Kidney glomerular epithelial cell (primary cell): ENCODE results near the gene NELFE.
A peak's percentile ranks its signal among the peaks of the same experiment; 100 is the strongest.
"Not testable (repeated sequence)": the region's sequence is repeated elsewhere in the genome, so short reads cannot be mapped to it uniquely, and the experiment has no call there.

Experiments used
- DNase-seq: peaks from one replicate; lab custom pipeline; 2025; lab: John Stamatoyannopoulos, UW

Gene NELFE, protein sequence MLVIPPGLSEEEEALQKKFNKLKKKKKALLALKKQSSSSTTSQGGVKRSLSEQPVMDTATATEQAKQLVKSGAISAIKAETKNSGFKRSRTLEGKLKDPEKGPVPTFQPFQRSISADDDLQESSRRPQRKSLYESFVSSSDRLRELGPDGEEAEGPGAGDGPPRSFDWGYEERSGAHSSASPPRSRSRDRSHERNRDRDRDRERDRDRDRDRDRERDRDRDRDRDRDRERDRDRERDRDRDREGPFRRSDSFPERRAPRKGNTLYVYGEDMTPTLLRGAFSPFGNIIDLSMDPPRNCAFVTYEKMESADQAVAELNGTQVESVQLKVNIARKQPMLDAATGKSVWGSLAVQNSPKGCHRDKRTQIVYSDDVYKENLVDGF

GRCh38 chr6:31958741-31959739, at the start of gene NELFE, which contains the start of gene SKIC2:
TSS of gene NELFE (minus strand) at chr6:31958971. CDS start at chr6:31958446, 525 bp downstream.
TSS of gene SKIC2 (plus strand) at chr6:31959175. CDS start at chr6:31959193, 18 bp downstream.
- DNase-seq = peak; percentile 95

- DNase-seq = not testable (repeated sequence)
Observed at GRCh38 chr6:32008037-32008436, 49.3 kb upstream of the NELFE start.

- not testable (repeated sequence) for DNase-seq
Observed at GRCh38 chr6:32007086-32007485, 48.3 kb upstream of the NELFE start.

- not testable (repeated sequence) for DNase-seq
Observed at GRCh38 chr6:32005991-32006529, 47.3 kb upstream of the NELFE start.

DNA sequence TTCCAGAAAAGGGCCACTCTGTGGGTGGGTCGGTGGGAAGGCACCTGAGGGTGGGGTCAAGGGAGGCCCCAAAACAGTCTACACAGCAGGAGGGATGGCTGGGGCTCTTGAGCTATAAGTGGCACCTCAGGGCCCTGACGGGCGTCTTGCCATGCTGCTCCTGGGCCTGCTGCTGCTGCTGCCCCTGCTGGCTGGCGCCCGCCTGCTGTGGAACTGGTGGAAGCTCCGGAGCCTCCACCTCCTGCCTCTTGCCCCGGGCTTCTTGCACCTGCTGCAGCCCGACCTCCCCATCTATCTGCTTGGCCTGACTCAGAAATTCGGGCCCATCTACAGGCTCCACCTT, 46.7 kb upstream of the NELFE start:
- DNase-seq = not testable (repeated sequence)

- DNase-seq = not testable (repeated sequence)
Observed at GRCh38 chr6:32004864-32005537, 46.2 kb upstream of the NELFE start.

DNA sequence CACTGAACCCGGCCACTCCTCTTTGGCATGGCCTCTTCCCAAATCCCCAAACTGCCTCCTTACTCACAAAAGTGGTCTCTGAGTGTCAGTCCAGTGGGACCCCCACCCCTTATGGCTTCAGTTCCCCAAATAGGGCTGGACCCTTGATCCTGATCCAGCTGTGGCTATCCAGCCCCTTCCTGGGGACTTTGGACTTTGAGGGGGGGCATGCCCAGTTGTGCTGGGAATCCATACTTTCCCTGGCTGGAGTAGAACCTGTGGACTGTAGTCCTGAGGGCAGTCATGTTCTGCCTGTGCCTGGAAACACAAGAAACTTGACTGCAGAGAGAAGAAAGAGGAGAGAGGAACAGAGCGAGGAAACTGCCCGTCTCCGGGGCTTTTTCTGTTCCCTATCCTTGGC, 45.6 kb upstream of the NELFE start:
- DNase-seq = not testable (repeated sequence)

- not testable (repeated sequence) for DNase-seq
Observed at GRCh38 chr6:32003301-32003700, 44.5 kb upstream of the NELFE start.

DNA sequence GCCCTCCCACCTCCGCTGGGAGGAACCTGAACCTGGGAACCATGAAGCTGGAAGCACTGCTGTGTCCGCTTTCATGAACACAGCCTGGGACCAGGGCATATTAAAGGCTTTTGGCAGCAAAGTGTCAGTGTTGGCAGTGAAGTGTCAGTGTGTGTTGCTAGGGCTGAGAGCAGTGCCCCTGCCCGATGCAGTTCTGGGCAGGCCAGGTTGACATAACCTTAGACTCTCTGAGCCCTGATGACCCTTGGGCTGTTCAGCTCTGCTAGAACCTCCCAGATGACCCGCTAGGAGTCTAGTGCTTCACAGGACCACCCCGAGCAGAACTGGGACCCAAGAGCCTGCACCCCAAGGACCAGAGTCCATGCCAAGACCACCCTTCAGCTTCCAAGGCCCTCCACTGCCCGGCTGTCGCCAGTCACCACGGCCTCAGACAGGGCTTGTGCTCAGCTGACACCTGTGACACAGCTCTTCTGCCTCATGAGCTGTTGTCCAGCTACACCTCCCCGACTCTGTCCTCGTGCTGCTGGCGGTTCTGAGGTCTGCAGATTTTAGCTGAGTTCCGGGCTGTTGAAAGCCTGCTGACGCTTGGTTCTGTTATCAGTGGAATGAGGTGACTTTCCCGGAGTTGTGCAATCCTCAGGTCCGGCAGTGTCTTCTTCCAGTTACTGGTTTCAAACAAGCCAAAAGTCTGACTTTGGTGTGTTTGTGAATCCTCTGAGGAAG, 43.9 kb upstream of the NELFE start:
- DNase-seq = not testable (repeated sequence)

- DNase-seq = not testable (repeated sequence)
Observed at GRCh38 chr6:31996385-31996784, 37.6 kb upstream of the NELFE start.

GRCh38 chr6:31994421-31994820, 35.6 kb upstream of the NELFE start:
- not testable (repeated sequence) for DNase-seq

GRCh38 chr6:31989363-31989762, 30.6 kb upstream of the NELFE start:
- not testable (repeated sequence) for DNase-seq

DNA sequence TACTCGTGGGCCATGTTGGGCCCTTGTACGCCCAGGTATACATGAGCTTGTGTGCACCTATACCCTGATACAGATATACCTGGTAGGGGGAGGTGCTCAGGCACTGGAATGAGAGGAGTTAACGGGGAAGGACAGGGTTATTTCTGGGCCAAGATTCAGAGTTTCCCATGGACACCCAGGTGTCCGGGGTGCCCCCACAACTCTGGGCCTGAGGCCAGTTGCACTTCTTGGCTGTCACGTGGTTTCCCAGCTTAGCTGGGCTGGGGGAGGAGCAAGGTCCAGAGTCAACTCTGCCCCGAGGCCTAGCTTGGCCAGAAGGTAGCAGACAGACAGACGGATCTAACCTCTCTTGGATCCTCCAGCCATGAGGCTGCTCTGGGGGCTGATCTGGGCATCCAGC, 23.0 kb upstream of the NELFE start, which contains the start of gene C4A:
TSS of gene C4A (plus strand) at position 314 of the 400 bp plus-strand sequence. CDS start at position 365, 51 bp downstream.
- DNase-seq = not testable (repeated sequence)

GRCh38 chr6:31980998-31981397, 22.2 kb upstream of the NELFE start:
- not testable (repeated sequence) for DNase-seq

GRCh38 chr6:31980195-31980876, 21.6 kb upstream of the NELFE start:
- not testable (repeated sequence) for DNase-seq

GRCh38 chr6:31979238-31979898, 20.6 kb upstream of the NELFE start:
- no peak for DNase-seq

DNA sequence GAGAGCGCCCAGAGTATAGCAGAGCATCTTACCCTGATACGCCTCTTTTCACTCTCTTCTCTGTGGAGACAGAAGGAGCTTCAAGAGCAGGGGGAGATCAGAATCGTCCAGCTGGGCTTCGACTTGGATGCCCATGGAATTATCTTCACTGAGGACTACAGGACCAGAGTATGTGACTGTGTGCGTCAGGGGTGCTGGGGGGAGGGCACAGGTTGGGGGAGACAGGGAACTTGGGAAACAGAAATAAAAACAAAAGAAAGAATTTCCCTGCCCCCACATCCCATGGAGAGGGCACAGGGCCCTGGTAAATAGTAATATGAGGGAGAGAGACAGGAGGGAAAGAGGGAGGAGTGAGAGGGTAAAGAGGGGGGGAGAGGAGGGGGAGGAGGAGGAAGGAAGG, 20.1 kb upstream of the NELFE start:
- DNase-seq = no peak

DNA sequence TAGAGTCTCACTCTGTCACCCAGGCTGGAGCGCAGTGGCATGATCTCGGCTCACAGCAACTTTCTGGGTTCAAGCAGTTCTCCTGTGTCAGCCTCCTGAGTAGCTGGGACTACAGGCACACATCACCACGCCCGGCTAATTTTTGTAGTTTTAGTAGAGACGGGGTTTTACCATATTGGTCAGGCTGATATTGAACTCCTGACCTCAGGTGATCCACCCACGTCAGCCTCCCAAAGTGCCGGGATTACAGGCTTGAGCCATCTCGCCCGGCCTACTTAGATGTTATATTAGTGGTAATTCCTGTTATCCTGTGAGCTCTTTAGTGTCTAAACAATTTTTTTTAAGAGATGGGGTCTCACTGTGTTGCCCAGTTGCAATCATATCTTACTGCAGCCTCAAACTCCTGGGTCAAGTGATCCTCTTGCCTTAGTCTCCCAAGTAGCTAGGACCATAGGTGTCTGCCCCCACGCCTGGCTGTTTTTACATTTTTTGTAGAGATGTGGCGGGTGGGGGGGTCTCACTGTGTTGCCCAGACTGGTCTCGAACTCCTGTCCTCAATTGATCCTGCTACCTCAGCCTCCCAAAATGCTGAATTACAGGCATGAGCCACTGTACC, 19.2 kb upstream of the NELFE start:
- DNase-seq = no peak

DNA sequence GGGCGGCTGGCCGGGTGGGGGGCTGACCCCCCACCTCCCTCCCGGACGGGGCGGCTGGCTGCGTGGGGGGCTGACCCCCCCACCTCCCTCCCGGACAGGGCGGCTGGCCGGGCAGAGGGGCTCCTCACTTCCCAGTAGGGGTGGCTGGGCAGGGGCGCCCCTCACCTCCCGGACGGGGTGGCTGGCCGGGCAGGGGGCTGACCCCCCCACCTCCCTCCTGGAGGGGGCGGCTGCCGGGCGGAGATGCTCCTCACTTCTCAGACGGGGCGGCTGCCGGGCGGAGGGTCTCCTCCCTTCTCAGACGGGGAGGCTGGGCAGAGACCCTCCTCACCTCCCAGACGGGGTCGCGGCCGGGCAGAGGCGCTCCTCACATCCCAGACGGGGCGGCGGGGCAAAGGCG, 17.3 kb upstream of the NELFE start:
- DNase-seq = not testable (repeated sequence)
